PC-3 (cell line): ENCODE data around the gene SPATA16.

Experiments
- CTCF ChIP-seq: fragments of 300-600 bp; sonication (generic); conservative IDR thresholded peaks from 2 replicates; pipeline ENCODE4 v1.5.1; 2017; ENCODE audit warnings: antibody characterized with exemption, low read depth, mild to moderate bottlenecking, low read length
- EZH2 ChIP-seq: fragments of 300-600 bp; sonication (generic); IDR thresholded peaks from one replicate; pipeline ENCODE4 v1.6.1; 2017; ENCODE audit warnings: antibody characterized with exemption, mild to moderate bottlenecking, low read length; ENCODE audit not compliant: unreplicated experiment

DNA sequence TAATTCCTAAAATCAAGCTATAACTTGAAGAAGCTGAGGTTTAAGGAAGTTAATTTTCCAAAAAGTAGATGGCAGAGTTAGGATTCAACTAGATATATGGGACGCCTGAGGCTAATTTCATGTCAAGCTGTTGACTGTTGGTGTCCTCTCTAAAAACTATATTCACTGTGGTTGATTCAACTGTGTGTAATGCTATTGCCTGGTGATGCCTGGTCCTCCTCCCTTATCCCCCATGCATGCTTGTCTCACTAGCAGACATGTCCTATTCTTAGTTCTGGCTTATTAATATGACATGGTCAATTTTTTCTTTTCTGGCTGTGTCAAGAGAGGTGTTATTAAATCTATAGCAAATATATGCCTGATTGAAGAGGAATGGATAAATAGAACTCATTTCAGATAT lies 156.1 kb downstream of the SPATA16 start:
- TF ChIP-seq CTCF (no peak), EZH2 (no peak)
